ENCODE data around the gene ZNF497.
A peak's percentile ranks its signal among the peaks of the same experiment; 100 is the strongest.
"Not testable (repeated sequence)": the region's sequence is repeated elsewhere in the genome, so short reads cannot be mapped to it uniquely, and the experiment has no call there.

ZNF497 gene

GRCh38 chr19:58310685-58311084 is 51.9 kb downstream of the ZNF497 start:
- not testable (repeated sequence) for DNase-seq (ENCODE audit: low spot score)

- DNase-seq (ENCODE audit: low spot score), result no peak
Measured at GRCh38 chr19:58307736-58308135, 54.8 kb downstream of the ZNF497 start.

DNA sequence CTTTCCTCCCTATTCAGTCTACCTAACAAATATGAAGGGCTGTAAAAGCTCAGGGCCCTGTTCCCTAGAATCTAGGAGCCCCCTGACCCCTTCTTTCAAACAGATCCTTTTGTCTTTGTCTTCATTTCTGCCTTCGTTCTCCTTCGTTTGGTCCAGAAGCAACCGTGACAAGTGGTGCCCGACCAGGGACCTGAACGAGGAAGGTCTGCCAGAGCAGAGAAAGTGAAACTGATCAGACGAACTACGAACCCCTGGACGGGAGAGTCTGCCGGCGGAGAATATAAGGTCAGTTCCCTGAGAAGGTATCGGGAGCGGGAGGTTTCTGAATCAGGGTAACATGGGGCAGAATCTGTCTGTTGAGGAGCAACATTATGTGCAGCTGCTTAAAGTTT is 56.6 kb downstream of the ZNF497 start:
- peak; percentile 34 for DNase-seq (ENCODE audit: low spot score)

DNA sequence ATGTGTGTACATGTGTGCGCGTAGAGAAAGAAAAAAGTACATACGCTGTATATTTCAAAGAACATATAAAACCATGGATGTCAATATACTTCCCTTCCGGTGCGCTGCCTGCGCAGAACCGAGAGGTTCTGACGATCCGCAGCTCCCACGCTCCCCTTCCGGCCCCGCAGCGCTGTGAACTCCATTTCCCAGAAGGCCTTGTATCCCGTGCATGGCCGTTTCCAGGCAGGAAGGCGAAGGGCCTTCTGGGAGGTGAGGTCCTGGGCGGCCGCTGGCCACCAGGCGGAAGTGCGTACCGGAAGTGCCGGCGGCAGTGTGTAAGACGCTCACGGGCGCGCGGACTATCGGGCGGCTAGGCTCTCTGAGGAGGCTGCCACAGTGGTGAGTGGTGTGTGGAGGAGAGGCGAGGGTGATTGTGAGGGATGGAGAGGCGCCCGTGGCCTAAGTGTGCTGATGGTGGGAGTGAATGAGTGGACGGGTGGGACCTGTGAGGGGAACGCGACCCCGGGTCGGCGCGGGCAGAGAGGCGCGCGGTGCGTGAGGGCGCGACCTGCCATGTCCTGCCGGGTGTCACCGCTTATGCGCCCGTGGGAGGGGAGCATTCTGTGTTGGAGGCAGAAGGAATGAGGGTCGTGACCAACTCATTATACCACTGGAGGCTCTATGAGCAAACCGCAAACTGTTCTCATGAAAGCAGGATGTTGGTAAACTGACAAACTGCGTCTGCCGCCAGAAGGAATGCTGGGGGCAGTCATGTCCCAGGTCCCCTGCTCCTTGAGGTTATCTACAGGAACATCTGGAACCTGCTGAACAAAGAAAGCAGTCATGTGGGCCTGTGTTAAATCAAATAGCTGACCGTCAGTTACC is 57.3 kb downstream of the ZNF497 start, which contains the start of gene ERVK3-1:
TSS of gene ERVK3-1 (plus strand) at position 313 of the 867 bp plus-strand sequence. CDS start 6,792 bp downstream, outside the sequence.
- peak; percentile 98 for DNase-seq (ENCODE audit: low spot score)

GRCh38 chr19:58304748-58305064 is 57.8 kb downstream of the ZNF497 start:
- DNase-seq (ENCODE audit: low spot score), result no peak
